ENCODE data around the gene DCP1B. TPM values are rescaled to one million over a fixed set of nuclear protein-coding genes. Genes with fewer than 3 reads are reported as not detected.

DCP1B gene
- polyA plus RNA-seq, 1 experiment, result 32.9 TPM

GRCh38 chr12:2039034-2039433, 34.8 kb upstream of the DCP1B start:
- no peak overlapping the region for H3K4me3 ChIP-seq (ENCODE audit: low read depth, low read length)
- POLR2A ChIA-PET, result no interaction called here
- no peak for DNase-seq (ENCODE audit: low read depth, low spot score)
- TF ChIP-seq CTCF (IDR thresholded peaks at IDR 0.05; ENCODE audit: low read depth, low read length), result no peak
- CTCF ChIA-PET, result no interaction called here
- H3K27ac ChIP-seq (ENCODE audit: low read depth, low read length), result no peak overlapping the region
- H3K27me3 ChIP-seq (ENCODE audit: control insufficient read depth, insufficient read depth, low read length), result peaks cover 32% of the 10 kb centered on the region
- no peaks in the 10 kb centered on the region; the same call in 1 of the 2 replicates for H3K9me3 ChIP-seq (ENCODE audit: control insufficient read depth, insufficient read depth, low read length)

- ChIA-PET CTCF (interaction anchor here (0.7 to 2.1 kb wide), 11 partner anchors 8 to 550 kb away, joined by 3 to 9 read pairs (median 4); no protein-coding TSS in a partner anchor), POLR2A (no interaction called here)
- H3K27me3 ChIP-seq (ENCODE audit: control insufficient read depth, insufficient read depth, low read length), result peaks cover 32% of the 10 kb centered on the region
- no peaks in the 10 kb centered on the region; the same call in 1 of the 2 replicates for H3K9me3 ChIP-seq (ENCODE audit: control insufficient read depth, insufficient read depth, low read length)
- peak overlapping the region; percentile 55 for H3K4me3 ChIP-seq (ENCODE audit: low read depth, low read length)
- no peak overlapping the region for H3K27ac ChIP-seq (ENCODE audit: low read depth, low read length)
- TF ChIP-seq CTCF (IDR thresholded peaks at IDR 0.05; ENCODE audit: low read depth, low read length), result no peak
- no peak for DNase-seq (ENCODE audit: low read depth, low spot score)
Observed at GRCh38 chr12:2035431-2036055, 31.3 kb upstream of the DCP1B start.

GRCh38 chr12:2034633-2035430, 30.6 kb upstream of the DCP1B start:
- peaks cover 32% of the 10 kb centered on the region for H3K27me3 ChIP-seq (ENCODE audit: control insufficient read depth, insufficient read depth, low read length)
- H3K4me3 ChIP-seq (ENCODE audit: low read depth, low read length), result peak overlapping the region; percentile 55
- ChIA-PET POLR2A (no interaction called here), CTCF (interaction anchor here (0.6 to 2.3 kb wide), 24 partner anchors 9 to 637 kb away, joined by 3 to 11 read pairs (median 4); partner anchors contain the start of gene DCP1B)
- no peak overlapping the region for H3K27ac ChIP-seq (ENCODE audit: low read depth, low read length)
- no peak for DNase-seq (ENCODE audit: low read depth, low spot score)
- peak; percentile 72 for TF ChIP-seq CTCF (IDR thresholded peaks at IDR 0.05; ENCODE audit: low read depth, low read length)
- H3K9me3 ChIP-seq (ENCODE audit: control insufficient read depth, insufficient read depth, low read length), result no peaks in the 10 kb centered on the region; the same call in 1 of the 2 replicates

- peaks cover 20% of the 10 kb centered on the region for H3K27me3 ChIP-seq (ENCODE audit: control insufficient read depth, insufficient read depth, low read length)
- no peak overlapping the region for H3K4me3 ChIP-seq (ENCODE audit: low read depth, low read length)
- DNase-seq (ENCODE audit: low read depth, low spot score), result no peak
- H3K9me3 ChIP-seq (ENCODE audit: control insufficient read depth, insufficient read depth, low read length), result no peaks in the 10 kb centered on the region; the same call in 1 of the 2 replicates
- ChIA-PET CTCF (interaction anchor here (1.0 to 2.3 kb wide), 2 partner anchors 93 kb away, joined by 5 to 11 read pairs; no protein-coding TSS in a partner anchor), POLR2A (no interaction called here)
- TF ChIP-seq CTCF (IDR thresholded peaks at IDR 0.05; ENCODE audit: low read depth, low read length), result no peak
- H3K27ac ChIP-seq (ENCODE audit: low read depth, low read length), result no peak overlapping the region
Observed at GRCh38 chr12:2032506-2032905, 28.2 kb upstream of the DCP1B start.

GRCh38 chr12:2029851-2030250, 25.6 kb upstream of the DCP1B start:
- Histone ChIP-seq H3K4me3 (ENCODE audit: low read depth, low read length) (no peak overlapping the region), H3K27me3 (ENCODE audit: control insufficient read depth, insufficient read depth, low read length) (peaks cover 15% of the 10 kb centered on the region), H3K27ac (ENCODE audit: low read depth, low read length) (no peak overlapping the region), H3K9me3 (ENCODE audit: control insufficient read depth, insufficient read depth, low read length) (no peaks in the 10 kb centered on the region; the same call in 1 of the 2 replicates)
- POLR2A ChIA-PET, result no interaction called here
- CTCF ChIA-PET, result no interaction called here
- DNase-seq (ENCODE audit: low read depth, low spot score), result no peak
- TF ChIP-seq CTCF (IDR thresholded peaks at IDR 0.05; ENCODE audit: low read depth, low read length), result no peak
